SK-N-SH treated with all-trans-retinoic acid at 6 μM for 48 hours (cell line): Measurements from ENCODE around the gene TMEM214.
A peak's percentile ranks its signal among the peaks of the same experiment; 100 is the strongest.

Experiments
- ATAC-seq: fragments of 200-7000 bp; cut with Tn5 transposase; 3 replicates; pipeline ENCODE4 v1.9.1; 2020; ENCODE audit warnings: mild to moderate bottlenecking, moderate library complexity
- BACH2 ChIP-seq: fragments of 250-450 bp; sonication (Bioruptor Pico); IDR thresholded peaks from 2 replicates; pipeline ENCODE4 v1.9.0; 2021; ENCODE audit warnings: mild to moderate bottlenecking, borderline replicate concordance
- CSDC2 ChIP-seq: fragments of 250-450 bp; sonication (Bioruptor Pico); IDR thresholded peaks from 2 replicates; pipeline ENCODE4 v1.5.0; 2020; ENCODE audit warnings: mild to moderate bottlenecking, moderate library complexity
- ESRRG ChIP-seq: fragments of 250-450 bp; sonication (Bioruptor Pico); IDR thresholded peaks from 2 replicates; pipeline ENCODE4 v1.6.1; 2021; ENCODE audit warnings: mild to moderate bottlenecking
- GLIS3 ChIP-seq: fragments of 250-450 bp; sonication (Bioruptor Pico); IDR thresholded peaks from 2 replicates; pipeline ENCODE4 v1.5.0; 2020; ENCODE audit warnings: mild to moderate bottlenecking, moderate library complexity
- ISL1 ChIP-seq: fragments of 250-450 bp; sonication (Bioruptor Pico); IDR thresholded peaks from 2 replicates; pipeline ENCODE4 v2.1.2; 2022; ENCODE audit warnings: mild to moderate bottlenecking, moderate library complexity
- PPARA ChIP-seq: fragments of 250-450 bp; sonication (Bioruptor Pico); IDR thresholded peaks from 2 replicates; pipeline ENCODE4 v1.5.0; 2020; ENCODE audit warnings: mild to moderate bottlenecking, borderline replicate concordance
- RARB ChIP-seq: fragments of 250-450 bp; sonication (Bioruptor Pico); IDR thresholded peaks from 2 replicates; pipeline ENCODE4 v1.8.0; 2021; ENCODE audit warnings: mild to moderate bottlenecking, moderate library complexity
- TCF4 ChIP-seq: fragments of 250-450 bp; sonication (Bioruptor Pico); IDR thresholded peaks from 2 replicates; pipeline ENCODE4 v1.8.0; 2021; ENCODE audit warnings: mild to moderate bottlenecking, moderate library complexity, borderline replicate concordance
- TOX ChIP-seq: fragments of 250-450 bp; sonication (Bioruptor Pico); IDR thresholded peaks from 2 replicates; pipeline ENCODE4 v1.8.0; 2021; ENCODE audit warnings: mild to moderate bottlenecking, moderate library complexity, borderline replicate concordance
- ZC3H10 ChIP-seq: fragments of 250-450 bp; sonication (Bioruptor Pico); IDR thresholded peaks from 2 replicates; pipeline ENCODE4 v1.5.1; 2021; ENCODE audit warnings: mild to moderate bottlenecking, moderate library complexity
- ZFP3 ChIP-seq: fragments of 250-450 bp; sonication (Bioruptor Pico); IDR thresholded peaks from 2 replicates; pipeline ENCODE4 v1.5.0; 2020; ENCODE audit warnings: mild to moderate bottlenecking, moderate library complexity
- ZNF70 ChIP-seq: fragments of 450-650 bp; formaldehyde crosslinking; IDR thresholded peaks from 2 replicates; pipeline ENCODE4 v1.5.0; 2020; ENCODE audit warnings: mild to moderate bottlenecking, moderate library complexity
- ZNF8 ChIP-seq: fragments of 450-650 bp; formaldehyde crosslinking; IDR thresholded peaks from 2 replicates; pipeline ENCODE4 v1.5.0; 2020; ENCODE audit warnings: mild to moderate bottlenecking, moderate library complexity
- TF ChIP-seq, protein P1 (sequence below): fragments of 250-450 bp; sonication (Bioruptor Pico); IDR thresholded peaks from 2 replicates; pipeline ENCODE4 v1.5.1; 2021; ENCODE audit warnings: mild to moderate bottlenecking, moderate library complexity
- TF ChIP-seq, protein P2 (sequence below): fragments of 250-450 bp; sonication (Bioruptor Pico); IDR thresholded peaks from 2 replicates; pipeline ENCODE4 v1.8.0; 2020; ENCODE audit warnings: mild to moderate bottlenecking, moderate library complexity, borderline replicate concordance
- TF ChIP-seq, protein P3 (sequence below): fragments of 250-450 bp; sonication (Bioruptor Pico); IDR thresholded peaks from 2 replicates; pipeline ENCODE4 v1.5.1; 2020; ENCODE audit warnings: low read depth, mild to moderate bottlenecking, moderate library complexity
- TF ChIP-seq, protein P4 (sequence below): fragments of 250-450 bp; sonication (Bioruptor Pico); IDR thresholded peaks from 2 replicates; pipeline ENCODE4 v1.5.0; 2020; ENCODE audit warnings: mild to moderate bottlenecking, moderate library complexity
- TF ChIP-seq, protein P5 (sequence below): fragments of 250-450 bp; sonication (Bioruptor Pico); IDR thresholded peaks from 2 replicates; pipeline ENCODE4 v1.8.0; 2021; ENCODE audit warnings: low read depth, mild to moderate bottlenecking, moderate library complexity, borderline replicate concordance

The TMEM214 gene

DNA sequence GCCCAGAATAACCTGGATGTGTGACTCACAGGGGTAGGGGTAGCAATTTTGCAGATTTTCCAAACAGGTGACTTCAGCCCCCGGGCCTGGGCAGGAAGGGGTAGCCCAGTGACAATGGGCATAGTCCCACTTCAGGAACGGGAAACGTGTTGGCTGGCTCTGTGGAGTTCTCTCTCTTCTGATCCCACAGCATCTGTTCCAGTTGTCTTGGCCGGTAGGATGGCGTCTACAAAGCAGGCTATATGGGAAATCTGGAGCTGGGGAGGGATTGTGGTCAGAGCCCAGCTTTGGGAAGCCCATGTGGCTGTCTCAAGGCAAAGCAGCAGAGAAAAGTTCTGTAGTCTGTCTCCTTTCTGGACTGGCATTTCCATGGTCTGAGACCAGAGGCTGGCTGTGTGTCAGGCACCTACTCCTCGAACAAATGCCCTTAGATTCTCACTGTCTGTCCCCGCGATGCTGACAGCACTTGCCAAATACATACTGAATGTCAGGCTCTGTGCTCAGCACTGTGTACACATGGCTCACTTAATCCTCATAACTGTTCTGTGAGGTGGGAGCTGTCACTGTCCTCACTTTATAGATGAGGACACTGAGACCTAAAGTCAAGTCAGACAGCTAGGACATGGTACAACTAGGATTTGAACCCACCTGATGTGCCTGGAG is 17.9 kb upstream of the TMEM214 start:
- ATAC-seq, result no peak; the same call in 2 of the 3 replicates
- TF ChIP-seq BACH2 (CRISPR knock-in tag), result no peak
- TF ChIP-seq GLIS3 (CRISPR knock-in tag), result no peak
- TF ChIP-seq, protein P1, sequence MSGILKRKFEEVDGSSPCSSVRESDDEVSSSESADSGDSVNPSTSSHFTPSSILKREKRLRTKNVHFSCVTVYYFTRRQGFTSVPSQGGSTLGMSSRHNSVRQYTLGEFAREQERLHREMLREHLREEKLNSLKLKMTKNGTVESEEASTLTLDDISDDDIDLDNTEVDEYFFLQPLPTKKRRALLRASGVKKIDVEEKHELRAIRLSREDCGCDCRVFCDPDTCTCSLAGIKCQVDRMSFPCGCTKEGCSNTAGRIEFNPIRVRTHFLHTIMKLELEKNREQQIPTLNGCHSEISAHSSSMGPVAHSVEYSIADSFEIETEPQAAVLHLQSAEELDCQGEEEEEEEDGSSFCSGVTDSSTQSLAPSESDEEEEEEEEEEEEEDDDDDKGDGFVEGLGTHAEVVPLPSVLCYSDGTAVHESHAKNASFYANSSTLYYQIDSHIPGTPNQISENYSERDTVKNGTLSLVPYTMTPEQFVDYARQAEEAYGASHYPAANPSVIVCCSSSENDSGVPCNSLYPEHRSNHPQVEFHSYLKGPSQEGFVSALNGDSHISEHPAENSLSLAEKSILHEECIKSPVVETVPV, result no peak
- TF ChIP-seq ZNF70, result no peak
- TF ChIP-seq ZC3H10 (CRISPR knock-in tag), result no peak
- TF ChIP-seq, protein P2, sequence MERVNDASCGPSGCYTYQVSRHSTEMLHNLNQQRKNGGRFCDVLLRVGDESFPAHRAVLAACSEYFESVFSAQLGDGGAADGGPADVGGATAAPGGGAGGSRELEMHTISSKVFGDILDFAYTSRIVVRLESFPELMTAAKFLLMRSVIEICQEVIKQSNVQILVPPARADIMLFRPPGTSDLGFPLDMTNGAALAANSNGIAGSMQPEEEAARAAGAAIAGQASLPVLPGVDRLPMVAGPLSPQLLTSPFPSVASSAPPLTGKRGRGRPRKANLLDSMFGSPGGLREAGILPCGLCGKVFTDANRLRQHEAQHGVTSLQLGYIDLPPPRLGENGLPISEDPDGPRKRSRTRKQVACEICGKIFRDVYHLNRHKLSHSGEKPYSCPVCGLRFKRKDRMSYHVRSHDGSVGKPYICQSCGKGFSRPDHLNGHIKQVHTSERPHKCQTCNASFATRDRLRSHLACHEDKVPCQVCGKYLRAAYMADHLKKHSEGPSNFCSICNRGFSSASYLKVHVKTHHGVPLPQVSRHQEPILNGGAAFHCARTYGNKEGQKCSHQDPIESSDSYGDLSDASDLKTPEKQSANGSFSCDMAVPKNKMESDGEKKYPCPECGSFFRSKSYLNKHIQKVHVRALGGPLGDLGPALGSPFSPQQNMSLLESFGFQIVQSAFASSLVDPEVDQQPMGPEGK, result no peak
- TF ChIP-seq, protein P3, sequence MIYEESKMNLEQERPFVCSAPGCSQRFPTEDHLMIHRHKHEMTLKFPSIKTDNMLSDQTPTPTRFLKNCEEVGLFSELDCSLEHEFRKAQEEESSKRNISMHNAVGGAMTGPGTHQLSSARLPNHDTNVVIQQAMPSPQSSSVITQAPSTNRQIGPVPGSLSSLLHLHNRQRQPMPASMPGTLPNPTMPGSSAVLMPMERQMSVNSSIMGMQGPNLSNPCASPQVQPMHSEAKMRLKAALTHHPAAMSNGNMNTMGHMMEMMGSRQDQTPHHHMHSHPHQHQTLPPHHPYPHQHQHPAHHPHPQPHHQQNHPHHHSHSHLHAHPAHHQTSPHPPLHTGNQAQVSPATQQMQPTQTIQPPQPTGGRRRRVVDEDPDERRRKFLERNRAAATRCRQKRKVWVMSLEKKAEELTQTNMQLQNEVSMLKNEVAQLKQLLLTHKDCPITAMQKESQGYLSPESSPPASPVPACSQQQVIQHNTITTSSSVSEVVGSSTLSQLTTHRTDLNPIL (CRISPR knock-in tag), result no peak
- TF ChIP-seq ISL1 (CRISPR knock-in tag), result no peak
- TF ChIP-seq ZNF8 (CRISPR knock-in tag), result no peak
- no peak for TF ChIP-seq TCF4 (CRISPR knock-in tag)
- TF ChIP-seq TOX (CRISPR knock-in tag), result no peak
- TF ChIP-seq, protein P4, sequence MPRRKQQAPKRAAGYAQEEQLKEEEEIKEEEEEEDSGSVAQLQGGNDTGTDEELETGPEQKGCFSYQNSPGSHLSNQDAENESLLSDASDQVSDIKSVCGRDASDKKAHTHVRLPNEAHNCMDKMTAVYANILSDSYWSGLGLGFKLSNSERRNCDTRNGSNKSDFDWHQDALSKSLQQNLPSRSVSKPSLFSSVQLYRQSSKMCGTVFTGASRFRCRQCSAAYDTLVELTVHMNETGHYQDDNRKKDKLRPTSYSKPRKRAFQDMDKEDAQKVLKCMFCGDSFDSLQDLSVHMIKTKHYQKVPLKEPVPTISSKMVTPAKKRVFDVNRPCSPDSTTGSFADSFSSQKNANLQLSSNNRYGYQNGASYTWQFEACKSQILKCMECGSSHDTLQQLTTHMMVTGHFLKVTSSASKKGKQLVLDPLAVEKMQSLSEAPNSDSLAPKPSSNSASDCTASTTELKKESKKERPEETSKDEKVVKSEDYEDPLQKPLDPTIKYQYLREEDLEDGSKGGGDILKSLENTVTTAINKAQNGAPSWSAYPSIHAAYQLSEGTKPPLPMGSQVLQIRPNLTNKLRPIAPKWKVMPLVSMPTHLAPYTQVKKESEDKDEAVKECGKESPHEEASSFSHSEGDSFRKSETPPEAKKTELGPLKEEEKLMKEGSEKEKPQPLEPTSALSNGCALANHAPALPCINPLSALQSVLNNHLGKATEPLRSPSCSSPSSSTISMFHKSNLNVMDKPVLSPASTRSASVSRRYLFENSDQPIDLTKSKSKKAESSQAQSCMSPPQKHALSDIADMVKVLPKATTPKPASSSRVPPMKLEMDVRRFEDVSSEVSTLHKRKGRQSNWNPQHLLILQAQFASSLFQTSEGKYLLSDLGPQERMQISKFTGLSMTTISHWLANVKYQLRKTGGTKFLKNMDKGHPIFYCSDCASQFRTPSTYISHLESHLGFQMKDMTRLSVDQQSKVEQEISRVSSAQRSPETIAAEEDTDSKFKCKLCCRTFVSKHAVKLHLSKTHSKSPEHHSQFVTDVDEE, result no peak
- TF ChIP-seq, all 23 proteins: peak for 0

DNA sequence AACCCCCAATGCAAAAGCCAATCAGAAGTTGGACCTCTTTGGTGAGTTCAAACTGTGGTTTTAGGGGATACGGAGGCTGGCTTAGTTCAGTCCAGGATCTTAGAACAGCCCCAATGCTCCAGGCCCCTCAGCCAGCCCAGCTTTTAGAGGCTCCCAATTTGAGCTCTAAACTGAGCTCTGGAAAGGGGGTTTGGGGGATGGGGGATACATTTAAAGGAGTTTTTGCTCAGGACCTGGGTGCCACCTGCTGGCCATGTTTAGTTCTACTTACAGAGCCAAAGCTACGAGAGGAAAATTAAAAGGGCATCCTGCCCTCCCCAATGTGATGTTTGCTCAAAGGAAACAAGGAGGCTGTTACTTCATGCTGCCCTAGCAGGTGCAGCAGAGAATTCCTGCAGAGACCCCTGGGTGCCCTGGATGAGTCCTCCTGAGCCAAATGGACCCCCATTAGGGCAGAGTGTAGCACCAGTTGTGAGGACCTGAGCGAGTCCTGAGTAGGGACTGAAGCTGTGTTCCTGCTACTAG is 15.9 kb upstream of the TMEM214 start:
- ATAC-seq, result peak; percentile 66
- TF ChIP-seq GLIS3 (CRISPR knock-in tag), result no peak
- no peak for TF ChIP-seq ZNF8 (CRISPR knock-in tag)
- no peak for TF ChIP-seq BACH2 (CRISPR knock-in tag)
- no peak for TF ChIP-seq ESRRG (CRISPR knock-in tag)
- no peak for TF ChIP-seq TCF4 (CRISPR knock-in tag)
- TF ChIP-seq TOX (CRISPR knock-in tag), result no peak
- TF ChIP-seq, protein P2, result no peak
- TF ChIP-seq CSDC2 (CRISPR knock-in tag), result no peak
- TF ChIP-seq, protein P5, sequence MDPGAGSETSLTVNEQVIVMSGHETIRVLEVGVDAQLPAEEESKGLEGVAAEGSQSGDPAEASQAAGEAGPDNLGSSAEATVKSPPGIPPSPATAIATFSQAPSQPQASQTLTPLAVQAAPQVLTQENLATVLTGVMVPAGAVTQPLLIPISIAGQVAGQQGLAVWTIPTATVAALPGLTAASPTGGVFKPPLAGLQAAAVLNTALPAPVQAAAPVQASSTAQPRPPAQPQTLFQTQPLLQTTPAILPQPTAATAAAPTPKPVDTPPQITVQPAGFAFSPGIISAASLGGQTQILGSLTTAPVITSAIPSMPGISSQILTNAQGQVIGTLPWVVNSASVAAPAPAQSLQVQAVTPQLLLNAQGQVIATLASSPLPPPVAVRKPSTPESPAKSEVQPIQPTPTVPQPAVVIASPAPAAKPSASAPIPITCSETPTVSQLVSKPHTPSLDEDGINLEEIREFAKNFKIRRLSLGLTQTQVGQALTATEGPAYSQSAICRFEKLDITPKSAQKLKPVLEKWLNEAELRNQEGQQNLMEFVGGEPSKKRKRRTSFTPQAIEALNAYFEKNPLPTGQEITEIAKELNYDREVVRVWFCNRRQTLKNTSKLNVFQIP (CRISPR knock-in tag), result no peak
- TF ChIP-seq RARB (CRISPR knock-in tag), result no peak
- no peak for TF ChIP-seq ISL1 (CRISPR knock-in tag)
- TF ChIP-seq, protein P3 (CRISPR knock-in tag), result no peak
- TF ChIP-seq ZFP3 (CRISPR knock-in tag), result no peak
- TF ChIP-seq PPARA, result no peak
- TF ChIP-seq, protein P1, result no peak
